T-helper 22 cell (primary cell): ENCODE results near the gene KLRC4.
"Not testable (repeated sequence)": the region's sequence is repeated elsewhere in the genome, so short reads cannot be mapped to it uniquely, and the experiment has no call there.

Experiments used
- DNase-seq: peaks from one replicate; pipeline ENCODE4 v3.0.0-alpha.2; 2020; ENCODE audit warnings: low read depth

The KLRC4 gene

GRCh38 chr12:10368206-10369171 is 41.1 kb downstream of the KLRC4 start:
- DNase-seq = no peak

GRCh38 chr12:10367714-10368113 is 41.8 kb downstream of the KLRC4 start:
- not testable (repeated sequence) for DNase-seq

GRCh38 chr12:10366875-10367274 is 42.7 kb downstream of the KLRC4 start:
- no peak for DNase-seq

- no peak for DNase-seq
Measured at GRCh38 chr12:10365696-10366405, 43.7 kb downstream of the KLRC4 start.

GRCh38 chr12:10364815-10365622 is 44.5 kb downstream of the KLRC4 start:
- peak; percentile 23 for DNase-seq

GRCh38 chr12:10363914-10364814 is 45.4 kb downstream of the KLRC4 start:
- no peak for DNase-seq

- DNase-seq = no peak
Measured at GRCh38 chr12:10363658-10363913, 46.0 kb downstream of the KLRC4 start.

GRCh38 chr12:10362828-10363657 is 46.5 kb downstream of the KLRC4 start:
- DNase-seq = no peak

- no peak for DNase-seq
Measured at GRCh38 chr12:10362325-10362724, 47.2 kb downstream of the KLRC4 start.

GRCh38 chr12:10361622-10362021 is 47.9 kb downstream of the KLRC4 start:
- no peak for DNase-seq

- DNase-seq = no peak
Measured at GRCh38 chr12:10361084-10361483, 48.5 kb downstream of the KLRC4 start.

GRCh38 chr12:10358969-10359368 is 50.6 kb downstream of the KLRC4 start:
- DNase-seq = no peak

- DNase-seq = no peak
Measured at GRCh38 chr12:10358131-10358530, 51.4 kb downstream of the KLRC4 start.
